ENCODE data around the gene VOPP1. TPM values are rescaled to one million over a fixed set of nuclear protein-coding genes. Genes with fewer than 3 reads are reported as not detected.

The VOPP1 gene
- total RNA-seq, 1 experiment from 2014 or later, result 63.9 TPM

GRCh38 chr7:55469721-55470120 is 102.6 kb downstream of the VOPP1 start (continued):
- TF ChIP-seq, protein P1, sequence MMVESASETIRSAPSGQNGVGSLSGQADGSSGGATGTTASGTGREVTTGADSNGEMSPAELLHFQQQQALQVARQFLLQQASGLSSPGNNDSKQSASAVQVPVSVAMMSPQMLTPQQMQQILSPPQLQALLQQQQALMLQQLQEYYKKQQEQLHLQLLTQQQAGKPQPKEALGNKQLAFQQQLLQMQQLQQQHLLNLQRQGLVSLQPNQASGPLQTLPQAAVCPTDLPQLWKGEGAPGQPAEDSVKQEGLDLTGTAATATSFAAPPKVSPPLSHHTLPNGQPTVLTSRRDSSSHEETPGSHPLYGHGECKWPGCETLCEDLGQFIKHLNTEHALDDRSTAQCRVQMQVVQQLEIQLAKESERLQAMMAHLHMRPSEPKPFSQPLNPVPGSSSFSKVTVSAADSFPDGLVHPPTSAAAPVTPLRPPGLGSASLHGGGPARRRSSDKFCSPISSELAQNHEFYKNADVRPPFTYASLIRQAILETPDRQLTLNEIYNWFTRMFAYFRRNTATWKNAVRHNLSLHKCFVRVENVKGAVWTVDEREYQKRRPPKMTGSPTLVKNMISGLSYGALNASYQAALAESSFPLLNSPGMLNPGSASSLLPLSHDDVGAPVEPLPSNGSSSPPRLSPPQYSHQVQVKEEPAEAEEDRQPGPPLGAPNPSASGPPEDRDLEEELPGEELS (CRISPR knock-in tag; IDR thresholded peaks at IDR 0.05), result no peak
- TF ChIP-seq PRRX2 (CRISPR knock-in tag; IDR thresholded peaks at IDR 0.05) (no peak), RELA (CRISPR knock-in tag; IDR thresholded peaks at IDR 0.05; ENCODE audit: borderline replicate concordance) (no peak), ZBTB43 (CRISPR knock-in tag; IDR thresholded peaks at IDR 0.05) (no peak)

GRCh38 chr7:55469271-55469681 is 103.0 kb downstream of the VOPP1 start:
- Mint-ChIP-seq H3K27ac (no peak overlapping the region), H3K9me3 (peaks cover 38% of the 10 kb centered on the region), H3K4me3 (no peak overlapping the region), H3K4me1 (no peaks in the 10 kb centered on the region), H3K36me3 (peaks cover 48% of the 10 kb centered on the region), H3K27me3 (ENCODE audit: low read depth) (peaks cover 2% of the 10 kb centered on the region; the same call in 1 of the 2 replicates)
- TF ChIP-seq ZNF232 (CRISPR knock-in tag; IDR thresholded peaks at IDR 0.05), result no peak
- no peak for TF ChIP-seq OVOL2 (CRISPR knock-in tag; IDR thresholded peaks at IDR 0.05; ENCODE audit: borderline replicate concordance)
- no peak for TF ChIP-seq NFE2L1 (CRISPR knock-in tag; IDR thresholded peaks at IDR 0.05)
- ATAC-seq (no peak), DNase-seq (ENCODE audit: low spot score) (no peak)
- POLR2A ChIA-PET, result no interaction called here
- CTCF ChIA-PET, result no interaction called here

DNA sequence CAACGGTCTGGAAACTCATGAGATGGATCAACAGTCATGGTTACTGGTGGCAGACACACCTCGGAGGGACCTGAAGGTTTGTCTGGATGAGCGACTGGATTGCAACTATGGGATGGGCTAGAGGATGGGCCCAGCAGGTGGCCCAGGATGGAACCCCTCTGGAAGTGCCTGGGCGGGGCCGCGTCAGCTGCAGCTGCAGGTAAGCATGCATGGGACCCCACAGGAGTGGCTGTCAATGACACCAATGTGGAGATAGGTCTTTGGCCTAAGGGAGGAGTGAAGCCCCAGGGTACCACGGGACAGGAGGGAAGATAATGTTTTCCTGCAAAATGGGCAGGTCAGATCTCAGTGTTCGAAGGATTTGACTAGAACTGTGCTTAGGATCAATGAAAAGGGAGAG is 103.8 kb downstream of the VOPP1 start:
- H3K36me3 Mint-ChIP-seq, result peaks cover 55% of the 10 kb centered on the region
- peaks cover 45% of the 10 kb centered on the region for H3K9me3 Mint-ChIP-seq
- H3K27me3 Mint-ChIP-seq (ENCODE audit: low read depth), result peaks cover 2% of the 10 kb centered on the region
- H3K4me3 Mint-ChIP-seq, result no peak overlapping the region
- DNase-seq (ENCODE audit: low spot score), result no peak
- TF ChIP-seq E2F5 (CRISPR knock-in tag; IDR thresholded peaks at IDR 0.05) (no peak), ZNF423 (CRISPR knock-in tag; IDR thresholded peaks at IDR 0.05) (no peak), ZNF671 (CRISPR knock-in tag; IDR thresholded peaks at IDR 0.05) (no peak), ELF4 (CRISPR knock-in tag; IDR thresholded peaks at IDR 0.05; ENCODE audit: low read depth) (no peak), AFF4 (CRISPR knock-in tag; IDR thresholded peaks at IDR 0.05; ENCODE audit: borderline replicate concordance) (no peak), FOXK1 (CRISPR knock-in tag; IDR thresholded peaks at IDR 0.05) (no peak), ZNF532 (CRISPR knock-in tag; IDR thresholded peaks at IDR 0.05; ENCODE audit: borderline replicate concordance) (no peak), TCF7 (CRISPR knock-in tag; IDR thresholded peaks at IDR 0.05; ENCODE audit: low read depth) (no peak), NR3C1 (CRISPR knock-in tag; conservative IDR thresholded peaks at IDR 0.05; ENCODE audit: low read depth) (no peak), SOX15 (CRISPR knock-in tag; IDR thresholded peaks at IDR 0.05) (no peak)
- TF ChIP-seq, protein P2, sequence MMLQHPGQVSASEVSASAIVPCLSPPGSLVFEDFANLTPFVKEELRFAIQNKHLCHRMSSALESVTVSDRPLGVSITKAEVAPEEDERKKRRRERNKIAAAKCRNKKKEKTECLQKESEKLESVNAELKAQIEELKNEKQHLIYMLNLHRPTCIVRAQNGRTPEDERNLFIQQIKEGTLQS (CRISPR knock-in tag; conservative IDR thresholded peaks at IDR 0.05), result no peak
- TF ChIP-seq, protein P3, sequence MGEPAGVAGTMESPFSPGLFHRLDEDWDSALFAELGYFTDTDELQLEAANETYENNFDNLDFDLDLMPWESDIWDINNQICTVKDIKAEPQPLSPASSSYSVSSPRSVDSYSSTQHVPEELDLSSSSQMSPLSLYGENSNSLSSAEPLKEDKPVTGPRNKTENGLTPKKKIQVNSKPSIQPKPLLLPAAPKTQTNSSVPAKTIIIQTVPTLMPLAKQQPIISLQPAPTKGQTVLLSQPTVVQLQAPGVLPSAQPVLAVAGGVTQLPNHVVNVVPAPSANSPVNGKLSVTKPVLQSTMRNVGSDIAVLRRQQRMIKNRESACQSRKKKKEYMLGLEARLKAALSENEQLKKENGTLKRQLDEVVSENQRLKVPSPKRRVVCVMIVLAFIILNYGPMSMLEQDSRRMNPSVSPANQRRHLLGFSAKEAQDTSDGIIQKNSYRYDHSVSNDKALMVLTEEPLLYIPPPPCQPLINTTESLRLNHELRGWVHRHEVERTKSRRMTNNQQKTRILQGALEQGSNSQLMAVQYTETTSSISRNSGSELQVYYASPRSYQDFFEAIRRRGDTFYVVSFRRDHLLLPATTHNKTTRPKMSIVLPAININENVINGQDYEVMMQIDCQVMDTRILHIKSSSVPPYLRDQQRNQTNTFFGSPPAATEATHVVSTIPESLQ (CRISPR knock-in tag; IDR thresholded peaks at IDR 0.05), result no peak
- ATAC-seq, result no peak
- ChIA-PET POLR2A (interaction anchor here (0.7 kb wide), 1 partner anchor 16 kb away, joined by 3 read pairs; no protein-coding TSS in a partner anchor), CTCF (no interaction called here)
- H3K27ac Mint-ChIP-seq, result no peak overlapping the region
- H3K4me1 Mint-ChIP-seq, result no peaks in the 10 kb centered on the region

Measured in WTC11 (cell line).